Stimulated activated CD4-positive, alpha-beta T cell treated with anti-CD3 and anti-CD28 coated beads, Interleukin-1b, Interleukin-23, amount 100 ng/mL, for 24 hours (primary cell): ENCODE data around the gene HIP1.
"Not testable (repeated sequence)": the region's sequence is repeated elsewhere in the genome, so short reads cannot be mapped to it uniquely, and the experiment has no call there.

ENCODE experiments used
- DNase-seq, 4 experiments: peaks; one replicate each; pipeline ENCODE4 v3.0.0-alpha.2; 2020; ENCODE audit warnings: low read depth in 4 of 4, low spot score in 1 of 4

Gene HIP1

GRCh38 chr7:75717746-75718145 lies 21.0 kb downstream of the HIP1 start:
- DNase-seq: not testable (repeated sequence)

GRCh38 chr7:75716992-75717626 lies 21.6 kb downstream of the HIP1 start:
- DNase-seq: no peak

DNA sequence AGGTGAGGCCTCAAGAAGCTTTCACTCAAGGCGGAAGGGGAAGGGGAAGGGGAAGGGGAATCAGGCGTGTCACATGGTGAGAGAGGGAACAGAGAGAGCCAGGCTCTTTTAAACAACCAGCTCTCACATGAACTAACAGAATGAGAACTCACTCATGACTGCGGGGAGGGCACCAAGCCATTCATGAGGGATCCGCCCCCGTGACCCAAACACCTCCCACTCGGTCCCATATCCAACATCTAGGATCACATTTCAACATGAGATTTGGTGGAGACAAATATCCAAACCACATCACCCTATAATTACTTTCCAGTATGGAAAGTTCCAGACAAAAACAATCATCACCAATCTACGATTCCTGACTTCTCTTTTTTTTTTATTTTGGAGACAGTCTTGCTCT lies 22.9 kb downstream of the HIP1 start:
- no peak for DNase-seq

- no peak for DNase-seq
Observed at GRCh38 chr7:75712517-75713361, 26.0 kb downstream of the HIP1 start.

DNA sequence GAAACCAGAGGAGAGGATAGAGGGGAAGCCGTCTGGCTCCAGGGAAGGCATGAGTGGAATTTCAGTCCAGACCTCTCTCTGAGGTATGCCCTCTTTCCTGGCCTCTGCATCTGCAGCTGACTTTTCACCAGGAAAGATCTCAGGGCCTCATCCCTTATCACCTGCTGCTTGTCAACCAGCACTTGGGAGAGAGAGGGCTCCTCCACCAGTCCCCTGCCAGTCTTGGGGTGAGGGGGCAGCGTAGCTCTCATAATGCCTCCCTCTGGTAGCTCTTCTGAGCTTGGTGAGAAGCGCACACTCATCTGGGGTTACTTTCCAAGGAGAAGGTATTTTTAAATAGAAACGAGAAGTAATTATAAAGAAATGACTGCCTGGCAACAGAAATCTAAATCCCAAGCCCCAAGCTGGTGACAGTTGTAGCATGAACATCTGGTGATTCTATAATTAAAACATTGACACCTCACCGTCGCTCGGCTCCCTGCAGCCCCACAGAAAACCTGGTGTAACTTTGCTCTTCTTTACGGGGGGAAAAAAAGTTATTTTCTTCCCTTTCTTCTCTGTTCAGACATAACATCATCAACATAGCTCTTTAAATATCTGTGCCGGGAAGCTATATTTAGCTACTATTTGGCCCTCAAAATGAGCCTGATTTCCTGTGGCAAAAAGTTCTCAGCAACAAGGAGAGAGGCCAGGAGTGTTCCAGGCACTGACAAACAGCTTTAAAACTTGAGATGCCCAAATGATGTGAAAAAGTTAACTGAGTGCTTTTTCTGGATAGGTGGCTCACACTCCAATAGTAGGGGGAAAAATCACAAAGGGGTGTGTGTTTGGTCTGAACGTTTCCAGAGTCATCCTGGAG lies 26.9 kb downstream of the HIP1 start:
- no peak for DNase-seq

DNA sequence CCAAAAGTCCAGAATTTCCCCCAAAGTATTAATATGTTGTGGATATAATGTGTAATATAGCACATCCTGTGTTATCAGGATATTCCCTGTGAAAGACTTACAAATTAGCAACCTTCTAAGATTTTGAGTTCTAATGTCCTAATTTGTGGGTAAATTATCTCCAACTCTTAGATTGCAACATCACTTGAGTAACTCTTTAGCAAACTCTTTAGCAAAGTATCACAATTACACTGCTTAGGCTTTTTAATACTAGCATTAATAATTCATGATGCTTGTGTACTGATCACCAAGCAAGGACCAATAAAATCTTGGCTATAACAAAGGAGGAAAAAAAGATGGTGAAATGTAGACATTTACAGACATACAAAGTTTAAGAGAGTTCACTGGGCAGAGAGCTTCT lies 27.7 kb downstream of the HIP1 start:
- no peak for DNase-seq

GRCh38 chr7:75704928-75705327 lies 33.8 kb downstream of the HIP1 start:
- DNase-seq: no peak

DNA sequence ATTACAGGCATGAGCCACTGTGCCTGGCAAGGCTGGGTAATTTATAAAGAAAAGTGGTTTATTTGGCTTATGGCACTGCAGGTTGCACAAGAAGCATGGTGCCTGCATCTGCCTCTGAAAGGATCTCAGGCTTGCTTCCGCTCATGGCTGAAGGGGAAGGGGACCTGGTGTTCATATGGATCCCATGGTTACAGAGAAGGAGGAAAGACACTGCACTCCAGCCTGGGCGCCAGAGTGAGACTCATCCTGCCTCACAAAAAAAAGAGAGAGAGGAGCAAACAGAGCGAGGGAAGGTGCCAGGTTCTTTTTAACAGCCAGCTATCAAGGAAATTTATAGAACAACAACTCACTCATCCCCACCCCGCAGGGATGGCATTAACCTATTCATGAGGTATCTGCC lies 36.2 kb downstream of the HIP1 start:
- DNase-seq: no peak

- DNase-seq: no peak
Observed at GRCh38 chr7:75699993-75700392, 38.7 kb downstream of the HIP1 start.

- DNase-seq: no peak
Observed at GRCh38 chr7:75698358-75698757, 40.4 kb downstream of the HIP1 start.

DNA sequence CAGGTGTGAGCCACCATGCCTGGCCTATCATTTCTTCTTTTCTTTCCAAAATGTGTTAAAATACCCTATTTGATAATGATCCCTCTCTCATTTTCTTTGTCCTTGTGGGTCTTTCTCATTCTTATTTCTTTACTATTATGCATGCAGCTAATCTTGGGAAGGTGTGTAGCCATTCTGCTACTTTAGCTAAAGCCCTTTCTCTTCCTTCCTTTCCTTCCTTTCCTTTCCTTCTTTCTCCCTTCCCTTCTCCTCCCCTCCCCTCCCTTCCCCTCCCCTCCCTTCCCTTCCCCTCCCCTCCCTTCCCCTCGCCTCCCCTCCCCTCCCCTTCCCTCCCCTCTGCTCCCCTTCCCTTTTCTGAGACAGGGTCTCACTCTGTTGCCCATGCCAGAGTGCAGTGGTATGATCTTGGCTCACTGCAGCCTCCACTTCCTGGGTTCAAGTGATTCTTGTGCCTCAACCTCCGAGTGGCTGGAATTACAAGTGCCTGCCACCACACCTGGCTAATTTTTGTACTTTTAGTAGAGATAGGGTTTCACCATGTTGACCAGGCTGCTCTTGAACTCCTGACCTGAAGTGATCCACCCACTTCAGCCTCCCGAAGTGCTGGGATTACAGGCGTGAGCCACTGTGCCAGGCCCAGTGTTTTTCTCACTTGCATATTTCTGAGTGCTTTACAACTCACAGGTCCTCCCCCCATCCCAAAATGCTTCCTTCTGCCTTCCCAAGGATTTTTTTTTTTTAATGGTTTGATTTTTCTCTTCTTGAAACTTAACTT lies 42.3 kb downstream of the HIP1 start:
- DNase-seq: no peak

DNA sequence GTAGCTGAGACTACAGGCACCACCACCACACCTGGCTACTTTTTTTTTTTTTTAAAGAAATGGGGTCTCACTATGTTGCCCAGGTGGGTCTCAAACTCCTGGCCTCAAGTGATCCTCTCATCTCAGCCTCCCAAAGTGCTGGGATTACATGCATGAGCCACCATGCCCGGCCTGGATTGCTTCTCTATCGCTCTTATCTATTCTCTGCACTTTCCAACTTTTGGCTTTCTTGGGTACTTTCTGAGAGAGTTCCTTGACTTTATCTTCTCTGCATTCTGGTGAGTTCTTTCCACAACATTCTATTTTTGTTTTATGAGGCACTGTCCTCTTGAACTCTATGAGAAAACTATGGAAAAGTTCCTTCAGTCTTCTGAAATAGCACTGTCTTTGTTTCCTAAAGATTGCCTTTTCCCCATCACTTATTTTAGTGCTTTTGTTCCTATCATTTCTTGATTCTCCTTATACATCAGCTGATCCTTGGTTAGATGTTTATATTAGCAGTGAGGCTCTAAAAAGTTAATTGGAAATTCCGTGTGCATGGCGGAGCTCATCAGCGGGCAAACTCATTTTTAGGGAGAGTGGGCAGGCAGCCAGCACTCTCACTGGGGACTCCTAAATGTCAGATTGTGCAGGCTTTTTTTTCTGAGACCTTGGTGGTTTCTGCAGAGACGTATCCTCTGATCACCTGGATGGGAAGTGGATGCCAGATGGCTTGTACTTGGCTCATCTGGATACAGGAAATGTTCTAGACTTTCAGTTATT lies 43.9 kb downstream of the HIP1 start:
- no peak for DNase-seq

GRCh38 chr7:75693668-75694067 lies 45.1 kb downstream of the HIP1 start:
- DNase-seq: not testable (repeated sequence)

GRCh38 chr7:75691793-75692543 lies 46.8 kb downstream of the HIP1 start:
- DNase-seq: no peak

- DNase-seq: no peak
Observed at GRCh38 chr7:75690121-75690523, 48.6 kb downstream of the HIP1 start.

GRCh38 chr7:75689246-75690099 lies 49.3 kb downstream of the HIP1 start:
- DNase-seq: no peak

DNA sequence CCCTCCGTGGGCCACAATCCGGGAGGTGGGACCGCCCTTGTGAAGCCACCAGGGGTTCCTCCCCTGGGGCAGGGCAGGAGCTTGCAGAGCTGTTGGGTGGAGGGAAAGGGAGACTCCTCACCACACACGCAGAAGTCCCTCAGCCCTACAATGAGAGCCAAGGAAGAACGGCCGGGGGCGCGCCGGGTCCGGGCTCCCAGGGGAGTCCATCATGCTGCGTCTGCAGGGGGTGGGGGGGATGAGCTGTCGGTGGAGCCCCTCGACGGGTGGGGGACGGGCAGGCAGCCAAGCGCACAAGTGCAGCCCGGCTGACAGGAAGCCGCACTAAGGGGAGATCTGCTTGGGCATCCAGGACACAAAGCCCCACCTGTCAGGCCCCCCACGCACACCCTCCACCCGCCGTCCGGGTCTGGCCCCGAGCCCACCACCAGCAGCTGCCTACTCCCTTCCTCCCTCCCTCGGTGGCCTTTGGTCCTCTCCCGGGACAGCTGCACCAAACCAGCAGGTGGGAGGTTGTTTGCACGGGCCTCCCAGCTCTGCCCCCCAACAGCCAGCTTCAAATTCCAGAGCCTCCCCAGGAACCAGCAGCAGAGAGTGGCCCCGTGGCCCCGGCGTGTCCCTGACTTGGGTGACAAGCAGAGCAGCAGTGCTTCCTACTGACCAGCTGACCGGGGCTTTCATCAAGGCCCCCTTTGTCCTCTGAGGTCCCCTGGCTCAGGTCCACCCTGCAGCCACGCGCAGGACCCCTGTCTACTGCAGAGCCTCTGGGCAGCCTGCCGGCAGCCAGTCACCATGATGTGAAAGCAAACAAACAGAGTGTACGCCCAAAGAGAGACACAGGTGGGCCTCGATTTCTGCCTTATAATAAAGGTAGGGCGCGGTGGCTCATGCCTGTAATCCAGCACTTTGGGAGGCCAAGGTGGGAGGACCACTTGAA lies 50.3 kb downstream of the HIP1 start:
- DNase-seq: no peak
